Raji (cell line): ENCODE data around the gene BRD3OS.

Experiments used
- POLR2A ChIP-seq: IDR thresholded peaks from 2 replicates; pipeline ENCODE4 v1.6.1; 2011; ENCODE audit warnings: low read depth, low read length, control low read depth; ENCODE audit not compliant: insufficient read depth

Gene BRD3OS

DNA sequence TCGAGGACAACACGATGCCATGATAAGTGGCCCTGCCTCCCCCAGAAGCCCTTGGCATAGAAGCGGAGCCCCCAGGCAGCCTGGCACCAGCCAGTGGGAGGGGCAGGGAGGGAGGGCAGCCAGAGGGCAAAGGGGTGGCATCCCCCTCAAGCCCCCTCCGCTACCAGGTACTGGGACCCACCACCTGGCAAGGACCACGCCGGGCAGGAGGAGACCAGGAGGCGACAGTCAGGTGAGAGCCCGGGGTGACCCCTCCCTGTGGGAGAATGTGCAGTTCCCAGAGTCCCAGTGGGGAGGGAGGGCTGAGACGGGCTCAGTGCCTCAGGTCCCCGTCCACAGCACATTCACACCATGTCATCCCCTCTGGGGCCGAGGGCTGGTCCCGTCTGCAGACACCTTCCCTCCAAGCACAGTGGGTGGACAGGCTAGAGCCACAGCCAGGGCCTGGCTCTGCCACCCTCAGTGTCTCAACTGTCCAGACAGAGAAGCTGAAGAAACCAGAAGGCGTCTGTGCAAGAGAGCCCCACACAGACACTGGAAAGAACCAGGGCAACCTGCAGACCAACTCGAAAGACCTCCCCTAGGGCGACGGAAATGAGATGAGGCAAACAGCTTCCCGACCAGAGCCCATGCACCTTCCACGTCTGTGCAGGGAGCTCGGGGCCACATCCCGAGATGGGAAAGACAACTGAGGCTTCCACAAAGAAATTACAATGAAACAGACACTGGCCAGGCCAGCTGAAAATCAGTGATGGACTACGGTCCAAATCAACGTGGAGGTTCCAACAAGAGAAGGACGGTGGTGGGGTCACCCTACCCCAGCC, 31.4 kb downstream of the BRD3OS start:
- no peak for TF ChIP-seq POLR2A

DNA sequence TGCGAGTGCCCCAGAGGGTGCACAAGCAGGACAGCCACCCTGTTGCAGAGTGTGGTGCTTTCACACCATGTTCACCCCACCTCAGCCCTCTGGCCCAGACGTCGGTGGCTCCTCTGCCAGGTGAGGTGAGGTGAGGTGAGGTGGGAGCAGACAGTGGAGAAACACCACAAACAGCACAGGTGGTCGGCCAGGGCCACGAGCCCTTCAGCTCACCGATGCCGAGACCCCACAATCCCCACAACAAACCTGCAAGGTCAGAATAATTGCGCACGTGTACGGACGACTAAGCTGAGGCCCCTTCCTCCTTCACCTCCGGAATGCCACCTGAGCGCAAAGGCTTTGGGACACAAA, 32.0 kb downstream of the BRD3OS start:
- no peak for TF ChIP-seq POLR2A

DNA sequence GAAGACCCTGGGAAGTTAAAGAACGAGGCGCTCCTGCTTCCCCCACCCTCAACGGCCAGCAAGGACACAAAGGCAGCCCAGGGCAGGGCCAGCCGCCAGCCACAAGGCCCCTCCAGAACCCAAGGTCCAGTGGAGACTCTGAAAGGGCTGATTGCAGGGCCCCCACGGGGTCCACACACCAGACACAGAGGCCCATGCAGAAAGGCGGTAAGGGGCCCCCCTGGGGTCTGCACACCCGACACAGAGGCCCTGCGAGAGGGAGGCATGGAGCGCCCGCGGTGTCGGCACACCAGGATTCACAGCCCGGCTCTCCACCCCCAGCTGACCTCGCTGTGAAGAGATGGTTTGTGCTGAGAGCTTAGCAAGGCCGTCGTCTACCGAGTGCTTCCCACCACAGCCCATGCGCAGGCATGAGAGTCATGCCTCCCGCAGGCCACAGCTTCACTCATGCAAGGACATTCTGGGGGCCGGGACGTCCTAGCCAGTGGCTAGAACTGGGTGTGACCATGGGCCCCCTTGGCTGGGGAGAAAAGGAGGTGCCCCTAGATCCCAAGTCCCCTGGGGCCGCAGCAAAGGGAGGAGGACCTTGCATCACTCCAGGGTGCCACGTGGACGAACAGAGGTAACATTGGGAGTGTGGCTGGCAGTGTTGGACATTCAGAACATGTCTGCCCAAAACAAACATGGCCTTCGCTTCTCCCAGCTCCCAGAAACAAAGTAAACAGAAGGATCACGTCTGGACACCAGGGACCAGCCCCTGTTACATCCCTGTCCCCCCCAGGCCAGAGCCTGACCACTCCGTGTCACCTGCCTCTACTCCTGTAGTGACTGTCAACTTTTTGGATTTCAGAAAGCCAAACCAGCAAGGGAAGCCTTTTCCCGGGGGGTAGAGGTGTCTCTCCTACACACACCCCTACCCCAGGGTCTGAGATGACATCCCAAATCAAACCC, 32.7 kb downstream of the BRD3OS start:
- TF ChIP-seq POLR2A = no peak

DNA sequence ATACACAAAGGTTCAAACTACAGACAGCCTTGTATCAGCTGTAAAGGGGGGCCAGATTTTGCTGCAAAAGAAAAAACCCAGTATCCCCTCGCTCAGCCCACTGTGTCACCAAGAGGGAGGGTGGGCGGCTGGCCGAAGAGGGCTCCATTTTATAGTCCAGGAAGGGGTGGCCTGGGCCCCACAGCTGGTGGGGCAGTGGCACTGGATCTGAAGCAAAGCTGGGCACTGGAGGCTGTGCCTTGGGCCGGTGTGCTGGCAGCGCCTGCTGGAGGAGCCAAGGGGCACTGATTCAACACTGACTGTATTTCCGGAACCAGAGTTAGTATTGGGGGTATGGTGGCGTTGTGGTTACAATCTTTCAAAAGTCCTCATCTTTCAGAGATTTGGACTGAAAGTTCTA, 33.4 kb downstream of the BRD3OS start:
- no peak for TF ChIP-seq POLR2A

DNA sequence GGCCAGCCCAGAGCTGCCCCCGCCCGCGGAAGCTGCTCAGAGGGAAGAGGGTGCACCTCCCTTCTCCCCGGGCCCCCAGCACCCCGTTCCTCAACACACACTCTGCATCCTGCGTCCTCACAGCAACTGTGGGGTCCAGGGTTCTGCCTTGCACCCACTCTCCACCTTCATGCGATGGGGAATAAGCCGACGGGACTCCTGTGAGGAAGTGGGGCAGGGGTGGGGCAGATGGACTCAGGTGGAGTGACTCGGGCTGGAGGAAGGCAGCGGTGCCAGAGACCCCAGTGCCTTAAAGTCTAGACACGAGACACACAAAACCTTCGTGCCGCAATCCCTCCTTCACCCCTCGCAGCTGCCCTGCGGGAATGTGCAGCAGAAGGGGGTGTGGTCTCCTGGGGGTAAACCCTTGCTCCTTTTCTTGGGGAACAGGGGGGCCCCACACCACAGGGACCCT, 33.9 kb downstream of the BRD3OS start:
- no peak for TF ChIP-seq POLR2A

DNA sequence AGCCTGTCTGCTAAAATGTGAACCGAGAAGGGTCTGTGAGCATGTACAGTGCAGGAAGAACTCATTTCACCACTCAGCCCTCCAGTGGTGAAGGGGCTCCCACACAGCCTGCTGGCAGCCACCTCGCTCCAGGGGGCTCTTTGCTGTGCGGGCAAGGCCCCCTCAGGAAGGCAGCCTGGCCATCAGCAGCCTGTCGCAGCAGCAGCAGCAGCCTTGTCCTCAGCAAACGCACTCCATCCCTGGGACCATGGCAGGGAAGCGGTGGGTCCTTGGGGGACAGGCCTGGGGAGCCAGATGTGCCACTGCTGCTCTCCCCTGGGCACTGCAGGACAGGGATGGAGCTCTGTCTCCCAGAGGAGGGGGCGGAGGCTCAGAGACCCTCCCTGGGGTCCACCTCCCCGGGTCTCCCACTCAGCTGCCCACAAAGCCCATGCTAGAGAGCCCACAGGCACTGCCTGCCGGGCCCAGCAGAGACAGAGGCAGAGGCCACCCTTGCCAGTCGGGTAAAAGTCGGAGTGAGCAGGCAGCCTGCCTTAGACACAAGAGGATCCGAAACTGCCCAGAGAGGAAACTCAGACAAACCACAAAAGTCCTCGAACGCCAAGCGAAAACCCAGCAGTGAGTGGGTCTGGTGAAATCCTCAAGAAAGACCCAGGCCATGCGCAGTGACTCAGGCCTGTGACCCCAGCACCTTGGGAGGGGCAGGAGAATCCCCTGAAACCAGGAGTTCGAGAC, 34.5 kb downstream of the BRD3OS start:
- no peak for TF ChIP-seq POLR2A

DNA sequence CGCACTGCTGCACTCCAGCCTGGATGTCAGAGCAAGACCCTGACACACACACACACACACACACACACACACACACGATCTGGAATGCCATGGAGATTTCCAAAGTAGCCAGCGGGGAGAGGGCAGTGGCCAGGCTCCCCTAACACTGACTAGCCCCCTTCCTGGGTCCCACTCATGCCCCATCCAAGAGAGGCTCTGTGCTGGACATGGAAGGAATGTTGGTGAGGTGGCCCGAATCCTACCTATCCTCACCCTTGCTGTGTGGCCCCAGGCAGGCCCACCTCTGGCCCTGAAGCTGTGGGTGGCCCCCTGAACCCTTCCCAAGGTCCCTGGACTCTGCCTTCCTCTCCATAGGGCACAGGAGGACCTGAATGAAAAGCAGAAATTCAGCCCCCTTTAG, 35.3 kb downstream of the BRD3OS start:
- no peak for TF ChIP-seq POLR2A

DNA sequence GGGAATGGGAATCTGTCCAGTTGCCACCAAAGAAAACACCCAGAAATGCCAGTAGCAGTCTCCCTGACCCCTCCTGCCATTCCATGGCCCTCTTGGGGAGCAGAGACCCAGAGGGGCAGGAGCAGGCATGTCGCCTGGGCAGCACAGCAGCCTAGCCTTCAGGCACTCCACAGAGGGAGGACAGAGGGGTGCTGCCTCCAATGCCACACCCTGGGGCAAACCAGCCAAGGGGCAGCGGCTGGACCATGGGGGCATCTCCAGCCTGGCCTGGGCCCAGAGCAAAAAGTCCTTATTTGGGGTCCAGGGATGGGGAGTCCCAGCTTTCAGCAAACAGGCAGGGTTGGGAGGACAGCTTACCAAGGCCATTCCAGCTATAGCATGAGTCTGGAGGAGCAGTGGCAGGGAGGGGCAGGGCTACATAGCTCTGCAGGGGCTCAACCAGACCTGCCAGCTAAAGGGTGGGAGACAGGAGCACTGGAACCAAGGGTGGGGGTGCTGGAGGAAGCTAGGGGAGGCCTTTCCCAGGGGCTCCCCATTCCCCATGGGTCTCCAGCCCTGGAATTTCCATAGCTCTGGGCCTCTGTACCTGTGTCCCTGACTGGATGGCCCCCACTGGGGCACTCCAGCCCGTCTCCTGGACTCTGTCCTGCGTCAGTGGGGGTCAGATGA, 35.9 kb downstream of the BRD3OS start:
- no peak for TF ChIP-seq POLR2A

DNA sequence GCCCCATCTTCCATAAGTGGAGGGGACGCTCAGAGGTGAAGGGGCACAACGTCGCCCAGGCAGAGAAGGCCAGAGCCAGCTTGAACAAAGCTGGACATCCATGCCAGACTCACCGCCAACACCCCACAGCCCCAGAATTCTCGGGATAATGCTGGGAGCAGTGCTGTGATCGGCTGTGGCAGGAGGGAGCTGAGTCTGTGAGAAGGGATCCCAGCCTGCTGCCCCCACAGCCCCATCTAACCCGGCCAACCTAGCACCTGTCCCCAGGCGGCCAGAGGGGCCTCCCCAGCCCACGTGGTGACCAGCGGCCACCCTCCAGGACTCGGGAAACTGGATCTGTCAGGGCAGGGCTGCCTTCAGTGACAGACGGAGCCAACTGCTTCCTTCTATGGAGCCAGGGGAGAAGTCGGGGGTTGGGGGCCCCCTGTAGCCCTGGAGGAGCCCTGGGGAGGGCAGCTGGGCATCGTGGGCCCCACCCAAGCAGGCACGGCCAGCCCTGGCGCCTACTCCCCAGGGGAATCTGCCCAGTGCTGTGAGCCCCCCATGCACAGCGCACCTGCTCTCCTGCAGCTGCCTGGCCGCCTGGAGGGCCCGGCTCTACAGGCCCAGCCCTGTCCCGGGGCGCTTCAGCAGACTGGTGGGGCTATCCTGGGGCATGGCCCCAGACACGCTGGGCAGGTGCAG, 36.5 kb downstream of the BRD3OS start:
- TF ChIP-seq POLR2A = no peak

DNA sequence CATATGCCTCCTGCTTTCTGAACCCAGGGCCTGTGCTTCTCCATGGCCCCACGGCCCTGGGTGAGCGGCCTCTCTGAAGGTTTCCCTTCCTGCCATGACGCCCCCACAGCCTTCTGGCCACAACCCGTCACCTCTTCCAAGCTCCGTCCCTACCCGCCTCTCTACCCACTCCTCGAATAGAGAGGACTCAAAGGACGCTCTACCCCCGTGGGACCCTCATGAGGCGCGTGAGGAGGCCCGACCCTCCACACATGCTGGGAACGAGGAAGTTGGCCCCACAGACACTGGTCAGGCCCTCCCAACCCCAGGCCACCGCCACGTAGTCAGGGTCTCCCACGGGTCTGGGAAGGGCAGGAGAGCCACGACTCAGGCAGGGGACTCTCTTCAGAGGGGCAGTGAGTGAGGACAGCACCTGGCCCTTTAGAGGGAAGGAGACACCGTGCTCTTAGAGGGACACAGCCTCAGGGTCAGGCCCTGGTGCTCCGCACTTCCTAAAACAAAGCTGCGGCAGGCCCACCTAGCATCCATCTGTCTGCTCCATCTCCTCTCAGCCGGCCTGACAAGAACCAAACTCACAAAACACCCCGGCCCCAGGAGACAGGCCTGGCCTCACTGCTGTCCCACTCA, 37.3 kb downstream of the BRD3OS start:
- no peak for TF ChIP-seq POLR2A

DNA sequence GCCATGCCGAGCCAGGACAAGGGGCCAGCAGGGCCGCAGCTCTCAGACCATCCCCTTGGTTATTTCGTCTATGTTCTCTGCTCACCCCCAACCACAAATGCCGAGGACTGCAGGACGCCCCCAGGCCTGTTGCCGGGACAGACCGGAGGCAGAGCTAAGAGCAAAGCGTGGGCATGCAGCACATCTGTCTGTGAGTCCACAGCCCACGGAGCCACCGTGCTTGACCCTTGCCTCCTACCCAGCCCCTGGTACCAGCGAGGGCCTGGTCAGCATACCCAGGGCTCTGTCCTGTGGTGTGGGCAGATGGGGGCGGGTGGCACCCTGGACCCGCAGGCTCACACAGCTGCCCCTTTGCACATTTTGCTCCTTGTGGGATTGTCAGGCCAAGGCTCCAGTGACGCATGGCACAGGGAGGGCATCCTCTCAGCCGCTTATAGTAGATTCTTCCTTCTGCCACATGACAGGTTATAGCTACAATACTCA, 37.8 kb downstream of the BRD3OS start:
- no peak for TF ChIP-seq POLR2A

DNA sequence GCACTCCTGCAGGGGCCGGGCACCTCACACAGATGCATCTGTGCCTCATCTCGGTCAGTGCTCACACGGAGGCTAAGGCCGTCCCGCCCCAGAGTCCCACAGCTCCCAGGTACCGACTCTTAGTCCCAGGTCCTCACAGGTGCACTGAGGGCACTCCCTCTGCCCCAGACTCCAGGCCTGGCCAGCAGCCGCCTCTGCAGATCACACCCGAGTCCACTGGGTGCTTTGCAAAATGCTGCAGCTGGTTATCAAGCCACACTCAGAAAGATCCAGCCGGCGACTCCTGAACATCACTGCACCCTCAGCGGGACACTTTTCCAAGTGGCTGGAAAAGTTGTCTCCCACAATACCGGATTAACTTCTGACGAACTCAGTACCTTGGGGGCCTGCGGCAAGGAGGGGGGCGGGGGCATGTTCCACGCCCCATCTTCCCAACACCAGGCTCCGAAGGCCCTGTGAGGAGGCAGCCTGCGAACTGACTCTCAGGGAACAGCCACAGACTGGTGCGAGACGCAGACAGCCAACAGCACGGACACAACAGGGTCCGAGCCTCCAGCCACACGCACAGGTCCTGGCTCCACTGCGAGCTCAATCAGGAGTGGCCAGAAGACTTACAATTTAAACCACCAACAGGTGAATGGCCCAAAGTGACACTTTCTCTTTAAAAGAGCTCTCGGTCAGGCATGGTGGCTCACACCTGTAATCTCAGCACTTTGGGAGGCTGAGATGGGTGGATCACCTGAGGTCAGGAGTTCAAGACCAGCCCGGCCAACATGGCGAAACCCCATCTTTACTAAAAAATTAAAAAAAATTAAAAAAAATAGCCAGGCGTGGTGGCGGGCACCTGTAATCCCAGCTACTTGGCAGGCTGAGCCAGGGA, 38.5 kb downstream of the BRD3OS start:
- no peak for TF ChIP-seq POLR2A

DNA sequence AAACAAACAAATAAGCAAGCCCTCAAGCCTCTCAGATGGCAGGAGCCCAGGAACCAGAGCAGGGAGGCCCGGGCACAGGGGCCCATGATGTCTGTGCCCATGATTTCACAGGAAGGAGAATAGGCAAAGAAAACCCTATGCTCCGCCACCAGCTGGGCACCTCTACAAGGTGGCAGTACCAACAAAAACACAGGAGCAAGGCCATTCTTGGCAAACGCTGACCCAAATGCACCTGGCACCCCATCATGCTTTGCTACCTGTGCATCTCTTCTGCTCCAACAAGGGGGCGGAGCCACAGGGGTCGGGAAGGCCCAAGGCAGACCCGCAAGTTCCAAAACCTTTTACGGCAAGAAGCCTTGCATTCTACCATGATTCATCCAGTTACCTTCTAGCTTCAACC, 39.4 kb downstream of the BRD3OS start:
- TF ChIP-seq POLR2A = no peak
